HepG2 (cell line): Measurements from ENCODE around the gene COG1. TPM values are rescaled to one million over a fixed set of nuclear protein-coding genes. Genes with fewer than 3 reads are reported as not detected.

Experiments used
- AHR ChIP-seq: IDR thresholded peaks from 2 replicates; pipeline ENCODE4 v1.6.1; 2018; ENCODE audit warnings: missing genetic modification reagents, missing compliant biosample characterization
- AKAP8 ChIP-seq: sonication (generic); formaldehyde crosslinking; IDR thresholded peaks from 2 replicates; pipeline ENCODE4 v1.5.1; 2020; ENCODE audit warnings: mild to moderate bottlenecking, missing genetic modification reagents
- ATF6 ChIP-seq: sonication (generic); formaldehyde crosslinking; conservative IDR thresholded peaks from 2 replicates; pipeline ENCODE4 v1.4.0; 2020; ENCODE audit warnings: missing genetic modification reagents
- CENPT ChIP-seq: sonication (generic); formaldehyde crosslinking; IDR thresholded peaks from 2 replicates; pipeline ENCODE4 v1.8.0; 2022; ENCODE audit warnings: low read depth, mild to moderate bottlenecking, moderate library complexity, missing genetic modification reagents
- ERF ChIP-seq: IDR thresholded peaks from 2 replicates; pipeline ENCODE4 v1.6.1; 2018; ENCODE audit warnings: missing biosample characterization, missing genetic modification reagents
- JARID2 ChIP-seq: sonication (generic); formaldehyde crosslinking; IDR thresholded peaks from 2 replicates; pipeline ENCODE4 v1.8.1; 2023; ENCODE audit warnings: missing genetic modification reagents, inconsistent platforms; ENCODE audit not compliant: insufficient replicate concordance
- KDM2A ChIP-seq: sonication (generic); formaldehyde crosslinking; IDR thresholded peaks from 2 replicates; pipeline ENCODE4 v1.4.0; 2020; ENCODE audit warnings: low read depth, missing genetic modification reagents, borderline replicate concordance
- KMT2B ChIP-seq: IDR thresholded peaks from 2 replicates; pipeline ENCODE4 v1.6.1; 2016; ENCODE audit warnings: missing genetic modification reagents, missing compliant biosample characterization
- MAZ ChIP-seq, 2 experiments: sonication (generic) in 1 of 2; formaldehyde crosslinking in 1 of 2; IDR thresholded peaks; 2 replicates each; pipeline versions ENCODE4 v1.5.0 to v1.6.1; 2012 to 2020; ENCODE audit warnings: low read depth in 2 of 2, mild to moderate bottlenecking in 2 of 2, borderline replicate concordance in 1 of 2, improper control_type of control experiment in 1 of 2, low read length in 1 of 2, missing genetic modification reagents in 1 of 2, moderate library complexity in 1 of 2
- MXD3 ChIP-seq: IDR thresholded peaks from 2 replicates; pipeline ENCODE4 v1.6.1; 2016; ENCODE audit warnings: mild to moderate bottlenecking, missing biosample characterization, missing genetic modification reagents
- SMAD3 ChIP-seq: sonication (generic); formaldehyde crosslinking; IDR thresholded peaks from 2 replicates; pipeline ENCODE4 v1.4.0; 2020; ENCODE audit warnings: missing genetic modification reagents
- TAF1 ChIP-seq: sonication (generic); formaldehyde crosslinking; IDR thresholded peaks from 2 replicates; pipeline ENCODE4 v1.4.0; 2020; ENCODE audit warnings: missing genetic modification reagents
- TERF1 ChIP-seq: sonication (generic); formaldehyde crosslinking; IDR thresholded peaks from 2 replicates; pipeline ENCODE4 v1.8.0; 2022; ENCODE audit warnings: mild to moderate bottlenecking, missing genetic modification reagents, moderate library complexity
- TRIM22 ChIP-seq: fragments of 450-650 bp; IDR thresholded peaks from 2 replicates; pipeline ENCODE4 v1.6.1; 2017
- TRIM24 ChIP-seq: sonication (generic); formaldehyde crosslinking; IDR thresholded peaks from 2 replicates; pipeline ENCODE4 v1.8.0; 2022; ENCODE audit warnings: mild to moderate bottlenecking, missing genetic modification reagents
- ZBTB1 ChIP-seq: sonication (generic); formaldehyde crosslinking; IDR thresholded peaks from 2 replicates; pipeline ENCODE4 v1.4.0; 2020; ENCODE audit warnings: missing genetic modification reagents, borderline replicate concordance
- ZNF12 ChIP-seq: sonication (generic); formaldehyde crosslinking; IDR thresholded peaks from 2 replicates; pipeline ENCODE4 v1.5.0; 2020; ENCODE audit warnings: missing genetic modification reagents
- ZNF501 ChIP-seq: sonication (generic); formaldehyde crosslinking; IDR thresholded peaks from 2 replicates; pipeline ENCODE4 v1.5.1; 2020; ENCODE audit warnings: mild to moderate bottlenecking, moderate library complexity, missing genetic modification reagents
- ZNF512B ChIP-seq: sonication (generic); formaldehyde crosslinking; IDR thresholded peaks from 2 replicates; pipeline ENCODE4 v1.5.1; 2020; ENCODE audit warnings: missing genetic modification reagents, mild to moderate bottlenecking, borderline replicate concordance
- ZNF580 ChIP-seq: IDR thresholded peaks from 2 replicates; pipeline ENCODE4 v1.6.1; 2016; ENCODE audit warnings: low read depth, borderline replicate concordance
- ZNF670 ChIP-seq: sonication (generic); formaldehyde crosslinking; IDR thresholded peaks from 2 replicates; pipeline ENCODE4 v1.8.0; 2022; ENCODE audit warnings: mild to moderate bottlenecking, missing genetic modification reagents, borderline replicate concordance
- polyA plus RNA-seq, 8 experiments: library from polyadenylated mRNA; depleted of rRNA in 3 of 8; stranded (reverse) in 7 of 8; unstranded in 1 of 8; fragments of >200 nt; fragmentation: Illumina TruSeq in 4 of 8; extraction: Trizol in 4 of 8; gene quantifications; 2 replicates each; pipeline versions ENCODE4 v1.2.1 to v1.2.3, GENCODE V29; 2011 to 2016; ENCODE audit warnings: low read depth in 4 of 8, missing spikeins in 1 of 8, mixed read lengths in 1 of 8; ENCODE audit not compliant: insufficient read depth in 1 of 8
- total RNA-seq, 5 experiments: library from RNA; depleted of rRNA; stranded (reverse); fragments of >200 nt; fragmentation: Illumina TruSeq; extraction: Trizol; gene quantifications; 2 replicates each; pipeline ENCODE4 v1.2.3, GENCODE V29; 2016; ENCODE audit warnings: low read depth in 1 of 5

The COG1 gene
- total and polyA plus RNA-seq, 2 of the 13 experiments (the other 11 are each of a cell fraction or from before 2014, with no cell fraction given): 36.6 to 39.7 TPM

- TF ChIP-seq KMT2B (CRISPR knock-in tag) (peak; percentile 51; the same call in 1 of the 2 replicates), AKAP8 (CRISPR knock-in tag) (no peak), ZNF512B (CRISPR knock-in tag) (peak; percentile 66; the same call in 1 of the 2 replicates), TRIM24 (CRISPR knock-in tag) (no peak), MXD3 (CRISPR knock-in tag) (0 out of 2 replicates have a peak, but pooled peaks have one; percentile 43), ZNF12 (CRISPR knock-in tag) (0 out of 2 replicates have a peak, but pooled peaks have one; percentile 36), ATF6 (CRISPR knock-in tag) (0 out of 2 replicates have a peak, but pooled peaks have one; percentile 41), MAZ (IDR thresholded peaks at IDR 0.05; ENCODE audit: borderline replicate concordance, low read depth, low read length) (no peak), MAZ (CRISPR knock-in tag; IDR thresholded peaks at IDR 0.05; ENCODE audit: low read depth) (peak; percentile 34; the same call in 1 of the 2 replicates), KDM2A (CRISPR knock-in tag) (peak; percentile 90), AHR (CRISPR knock-in tag) (peak; percentile 74; the same call in 1 of the 2 replicates), ZBTB1 (CRISPR knock-in tag) (no peak), TERF1 (CRISPR knock-in tag) (no peak), ZNF580 (peak; percentile 70; the same call in 1 of the 2 replicates), ZNF670 (CRISPR knock-in tag) (no peak), JARID2 (CRISPR knock-in tag) (no peak), TAF1 (CRISPR knock-in tag) (no peak), ZNF501 (peak; percentile 52; the same call in 1 of the 2 replicates), CENPT (CRISPR knock-in tag) (no peak), SMAD3 (CRISPR knock-in tag) (peak; percentile 56; the same call in 1 of the 2 replicates), ERF (peak; percentile 51; the same call in 1 of the 2 replicates), TRIM22 (no peak)
Observed at GRCh38 chr17:73255671-73256181, 62.9 kb downstream of the COG1 start (continued).
